Neural cell (in vitro differentiated cells): ENCODE results near the gene PHLDA2. TPM values are rescaled to one million over a fixed set of nuclear protein-coding genes. Genes with fewer than 3 reads are reported as not detected.

Experiments used
- H2AFZ ChIP-seq: fragments of 200-600, 300-800 bp; sonication (generic), shearing (Covaris generic); 2 replicates; pipeline ENCODE4 v1.6.0; 2014; ENCODE audit warnings: low read depth, mild to moderate bottlenecking, antibody characterized with exemption, low read length, moderate library complexity
- H3F3A ChIP-seq: fragments of 200-600 bp; shearing (Covaris generic); 2 replicates; pipeline ENCODE4 v1.6.1; 2016; ENCODE audit warnings: mild to moderate bottlenecking, moderate library complexity, mixed read lengths, antibody characterized with exemption, low read length; ENCODE audit not compliant: insufficient read depth, poor library complexity, severe bottlenecking
- H3K27ac ChIP-seq: fragments of 200-600, 300-800 bp; sonication (generic), shearing (Covaris generic); 2 replicates; pipeline ENCODE4 v1.5.1; 2014; ENCODE audit warnings: mild to moderate bottlenecking, low read length, moderate library complexity
- H3K27me3 ChIP-seq: fragments of 300-800, 200-600 bp; sonication (generic), shearing (Covaris generic); 2 replicates; pipeline ENCODE4 v1.6.0; 2014; ENCODE audit warnings: mild to moderate bottlenecking, low read depth, low read length, moderate library complexity; ENCODE audit not compliant: insufficient read depth
- H3K36me3 ChIP-seq: fragments of 300-800, 200-600 bp; sonication (generic), shearing (Covaris generic); 2 replicates; pipeline ENCODE4 v1.5.1; 2014; ENCODE audit warnings: mild to moderate bottlenecking, antibody characterized with exemption, low read length, moderate library complexity; ENCODE audit not compliant: insufficient read depth
- H3K4me2 ChIP-seq: fragments of 300-800, 200-600 bp; sonication (generic), shearing (Covaris generic); 2 replicates; pipeline ENCODE4 v1.6.0; 2014; ENCODE audit warnings: mild to moderate bottlenecking, low read length
- H3K4me3 ChIP-seq: fragments of 300-800, 200-600 bp; sonication (generic), shearing (Covaris generic); 2 replicates; pipeline ENCODE4 v1.5.1; 2014; ENCODE audit warnings: mild to moderate bottlenecking, low read length, moderate library complexity
- H3K79me2 ChIP-seq: fragments of 200-600 bp; shearing (Covaris generic); replicated peaks from 2 replicates; pipeline ENCODE4 v1.6.0; 2014; ENCODE audit warnings: mild to moderate bottlenecking, low read length, moderate library complexity; ENCODE audit not compliant: insufficient read depth
- H3K9ac ChIP-seq: fragments of 300-800, 200-600 bp; sonication (generic), shearing (Covaris generic); 2 replicates; pipeline ENCODE4 v1.6.1; 2016; ENCODE audit warnings: mild to moderate bottlenecking, low read length, mixed read lengths
- H3K9me2 ChIP-seq: fragments of 200-600 bp; shearing (Covaris generic); 2 replicates; pipeline ENCODE4 v1.6.1; 2016; ENCODE audit warnings: mild to moderate bottlenecking, low read length, mixed read lengths; ENCODE audit not compliant: insufficient read depth
- H3K9me3 ChIP-seq: fragments of 200-600, 300-800 bp; sonication (generic), shearing (Covaris generic); 2 replicates; pipeline ENCODE4 v1.6.1; 2016; ENCODE audit warnings: mild to moderate bottlenecking, mixed run types, low read length, moderate library complexity, mixed read lengths
- H4K20me1 ChIP-seq: fragments of 200-600 bp; shearing (Covaris generic); 2 replicates; pipeline ENCODE4 v1.6.1; 2016; ENCODE audit warnings: mild to moderate bottlenecking, mixed run types; ENCODE audit not compliant: insufficient read depth
- EP300 ChIP-seq: fragments of 450-650 bp; conservative IDR thresholded peaks from 2 replicates; pipeline ENCODE4 v1.6.1; 2014; ENCODE audit warnings: antibody characterized with exemption, mild to moderate bottlenecking, moderate library complexity; ENCODE audit not compliant: poor library complexity, severe bottlenecking
- EZH2 ChIP-seq: fragments of 200-600, 300-800 bp; shearing (Covaris generic), sonication (generic); IDR thresholded peaks from 2 replicates; pipeline ENCODE4 v1.6.1; 2014; ENCODE audit warnings: antibody characterized with exemption, low read length, borderline replicate concordance, mild to moderate bottlenecking; ENCODE audit not compliant: insufficient read depth, poor library complexity, severe bottlenecking
- MXI1 ChIP-seq: fragments of 450-650 bp; conservative IDR thresholded peaks from 2 replicates; pipeline ENCODE4 v1.6.1; 2014; ENCODE audit warnings: antibody characterized with exemption, mild to moderate bottlenecking; ENCODE audit not compliant: poor library complexity, severe bottlenecking
- POLR2AphosphoS5 ChIP-seq: IDR thresholded peaks from 2 replicates; pipeline ENCODE4 v1.6.1; 2012
- RAD21 ChIP-seq: fragments of 450-650 bp; conservative IDR thresholded peaks from 2 replicates; pipeline ENCODE4 v1.6.1; 2014; ENCODE audit warnings: antibody characterized with exemption, mild to moderate bottlenecking, moderate library complexity
- SMC3 ChIP-seq: fragments of 450-650 bp; conservative IDR thresholded peaks from 2 replicates; pipeline ENCODE4 v1.6.1; 2014; ENCODE audit warnings: antibody characterized with exemption, mild to moderate bottlenecking, moderate library complexity; ENCODE audit not compliant: poor library complexity
- TAF1 ChIP-seq: IDR thresholded peaks from 2 replicates; pipeline ENCODE4 v1.6.1; 2012; ENCODE audit warnings: low read depth
- polyA plus RNA-seq: library from polyadenylated mRNA; depleted of rRNA; stranded (reverse); fragments of >200 nt; gene quantifications from 2 replicates; pipeline ENCODE4 v1.2.3, GENCODE V29; 2014
- TF ChIP-seq, protein P1 (sequence below): IDR thresholded peaks from 2 replicates; pipeline ENCODE4 v1.6.1; 2012; ENCODE audit warnings: borderline replicate concordance
- TF ChIP-seq, protein P2 (sequence below): fragments of 450-650 bp; IDR thresholded peaks from 2 replicates; pipeline ENCODE4 v1.5.1; 2014; ENCODE audit warnings: antibody characterized with exemption, mild to moderate bottlenecking, moderate library complexity; ENCODE audit not compliant: poor library complexity, severe bottlenecking

Gene PHLDA2
- polyA plus RNA-seq, 1 donor from 2014 or later: not detected

DNA sequence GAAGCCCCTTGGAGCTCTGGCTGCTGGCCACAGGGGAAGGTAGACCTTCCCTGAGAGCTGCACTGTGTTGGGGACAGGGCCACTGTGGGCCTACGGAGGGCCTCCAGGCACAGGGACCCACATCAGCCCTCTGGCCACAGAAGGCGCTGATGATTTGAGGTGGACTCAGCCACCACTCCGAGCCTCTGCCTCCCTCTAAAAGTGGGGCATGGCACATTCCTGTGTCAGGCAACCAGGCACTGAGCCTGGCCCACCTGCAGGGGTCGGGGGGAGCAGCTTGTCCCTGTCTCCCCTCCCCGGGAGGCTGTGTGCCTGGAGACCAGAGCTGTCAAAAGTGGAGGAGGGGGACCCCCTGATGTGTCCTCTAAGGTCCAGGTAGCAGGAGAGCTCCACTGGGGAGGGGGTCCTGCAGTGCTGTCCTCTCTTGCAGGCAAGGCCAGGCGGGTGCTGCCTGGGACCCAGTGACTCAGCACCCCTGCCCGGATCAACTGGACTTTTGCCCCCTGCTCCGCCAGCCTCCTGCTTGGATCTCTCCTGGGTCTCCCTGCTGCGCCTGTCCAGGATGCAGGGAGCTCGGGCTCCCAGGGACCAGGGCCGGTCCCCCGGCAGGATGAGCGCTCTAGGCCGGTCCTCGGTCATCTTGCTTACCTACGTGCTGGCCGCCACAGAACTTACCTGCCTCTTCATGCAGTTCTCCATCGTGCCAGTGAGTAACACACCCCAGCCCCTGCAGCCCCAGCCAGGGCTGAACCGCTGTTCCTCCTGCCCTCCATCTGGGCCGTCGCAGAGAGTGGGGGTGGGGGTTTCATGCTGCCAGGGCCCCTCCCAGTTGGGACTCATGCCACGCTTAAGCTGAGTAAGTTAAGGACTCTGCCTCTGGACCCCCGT lies 26.2 kb downstream of the PHLDA2 start:
- no peak overlapping the region for H3K27ac ChIP-seq
- TF ChIP-seq TAF1 (no peak), EZH2 (no peak), RAD21 (no peak)
- TF ChIP-seq, protein P1, sequence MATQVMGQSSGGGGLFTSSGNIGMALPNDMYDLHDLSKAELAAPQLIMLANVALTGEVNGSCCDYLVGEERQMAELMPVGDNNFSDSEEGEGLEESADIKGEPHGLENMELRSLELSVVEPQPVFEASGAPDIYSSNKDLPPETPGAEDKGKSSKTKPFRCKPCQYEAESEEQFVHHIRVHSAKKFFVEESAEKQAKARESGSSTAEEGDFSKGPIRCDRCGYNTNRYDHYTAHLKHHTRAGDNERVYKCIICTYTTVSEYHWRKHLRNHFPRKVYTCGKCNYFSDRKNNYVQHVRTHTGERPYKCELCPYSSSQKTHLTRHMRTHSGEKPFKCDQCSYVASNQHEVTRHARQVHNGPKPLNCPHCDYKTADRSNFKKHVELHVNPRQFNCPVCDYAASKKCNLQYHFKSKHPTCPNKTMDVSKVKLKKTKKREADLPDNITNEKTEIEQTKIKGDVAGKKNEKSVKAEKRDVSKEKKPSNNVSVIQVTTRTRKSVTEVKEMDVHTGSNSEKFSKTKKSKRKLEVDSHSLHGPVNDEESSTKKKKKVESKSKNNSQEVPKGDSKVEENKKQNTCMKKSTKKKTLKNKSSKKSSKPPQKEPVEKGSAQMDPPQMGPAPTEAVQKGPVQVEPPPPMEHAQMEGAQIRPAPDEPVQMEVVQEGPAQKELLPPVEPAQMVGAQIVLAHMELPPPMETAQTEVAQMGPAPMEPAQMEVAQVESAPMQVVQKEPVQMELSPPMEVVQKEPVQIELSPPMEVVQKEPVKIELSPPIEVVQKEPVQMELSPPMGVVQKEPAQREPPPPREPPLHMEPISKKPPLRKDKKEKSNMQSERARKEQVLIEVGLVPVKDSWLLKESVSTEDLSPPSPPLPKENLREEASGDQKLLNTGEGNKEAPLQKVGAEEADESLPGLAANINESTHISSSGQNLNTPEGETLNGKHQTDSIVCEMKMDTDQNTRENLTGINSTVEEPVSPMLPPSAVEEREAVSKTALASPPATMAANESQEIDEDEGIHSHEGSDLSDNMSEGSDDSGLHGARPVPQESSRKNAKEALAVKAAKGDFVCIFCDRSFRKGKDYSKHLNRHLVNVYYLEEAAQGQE: no peak
- H3K4me2 ChIP-seq: no peak overlapping the region
- no peaks in the 10 kb centered on the region for H4K20me1 ChIP-seq
- no peaks in the 10 kb centered on the region for H3K9me3 ChIP-seq
- H3K9ac ChIP-seq: no peak overlapping the region
- H3F3A ChIP-seq: no peaks in the 10 kb centered on the region
- H3K36me3 ChIP-seq: no peaks in the 10 kb centered on the region
- peaks cover 16% of the 10 kb centered on the region for H3K27me3 ChIP-seq
- no peaks in the 10 kb centered on the region for H3K79me2 ChIP-seq
- no peaks in the 10 kb centered on the region for H3K9me2 ChIP-seq
- H3K4me3 ChIP-seq: peak overlapping the region; percentile 64
- no peak overlapping the region for H2AFZ ChIP-seq

DNA sequence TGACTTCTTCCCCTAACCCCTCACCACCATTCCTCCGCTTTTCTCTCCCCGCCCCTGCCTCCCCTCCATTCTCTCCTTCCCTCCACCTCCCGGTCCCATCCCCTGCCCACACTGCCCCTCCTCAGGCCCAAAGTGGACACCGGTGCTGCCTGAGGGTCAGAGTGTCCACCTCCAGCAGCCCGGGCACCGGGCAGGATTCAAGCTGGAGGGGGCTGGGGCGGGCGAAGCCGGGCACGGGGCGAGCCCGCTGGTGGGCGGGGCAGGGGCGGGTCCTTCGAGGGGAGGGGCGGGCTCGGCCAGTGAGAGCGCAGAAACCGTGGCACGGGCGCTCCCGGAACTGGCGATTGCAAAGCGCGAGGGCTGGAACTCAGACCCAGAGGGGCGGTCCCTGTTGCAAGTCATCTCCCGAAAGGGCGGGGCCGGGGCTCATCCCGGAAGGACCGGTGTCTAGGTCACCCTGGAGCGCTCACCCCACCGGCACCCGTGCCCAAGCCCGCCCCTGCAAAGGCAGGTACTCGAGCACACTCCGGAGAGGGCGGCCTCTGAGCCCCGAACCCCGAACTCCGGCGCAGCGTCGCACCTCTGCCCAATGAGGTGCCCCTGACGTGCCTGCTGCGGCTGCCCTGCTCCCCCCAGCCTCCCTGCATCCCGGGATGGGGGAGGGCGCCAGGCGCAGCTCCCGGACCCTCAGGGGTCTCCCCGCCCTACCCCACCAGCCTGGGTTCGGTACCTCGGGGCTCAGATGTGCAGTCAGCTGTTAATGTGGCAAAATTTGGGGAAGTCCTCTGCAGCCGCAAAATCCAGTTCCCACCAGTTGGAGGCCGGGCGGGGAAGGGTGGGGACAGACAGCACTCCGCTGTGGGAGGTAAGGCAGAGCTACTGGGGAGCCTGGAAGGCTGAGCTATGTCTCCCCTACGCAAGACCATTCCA lies 27.1 kb downstream of the PHLDA2 start:
- H3K9ac ChIP-seq: no peak overlapping the region
- no peaks in the 10 kb centered on the region for H3F3A ChIP-seq
- TF ChIP-seq POLR2AphosphoS5 (no peak), EZH2 (no peak), EP300 (no peak), MXI1 (no peak), SMC3 (no peak), TAF1 (no peak), RAD21 (no peak)
- TF ChIP-seq, protein P1: no peak
- TF ChIP-seq, protein P2, sequence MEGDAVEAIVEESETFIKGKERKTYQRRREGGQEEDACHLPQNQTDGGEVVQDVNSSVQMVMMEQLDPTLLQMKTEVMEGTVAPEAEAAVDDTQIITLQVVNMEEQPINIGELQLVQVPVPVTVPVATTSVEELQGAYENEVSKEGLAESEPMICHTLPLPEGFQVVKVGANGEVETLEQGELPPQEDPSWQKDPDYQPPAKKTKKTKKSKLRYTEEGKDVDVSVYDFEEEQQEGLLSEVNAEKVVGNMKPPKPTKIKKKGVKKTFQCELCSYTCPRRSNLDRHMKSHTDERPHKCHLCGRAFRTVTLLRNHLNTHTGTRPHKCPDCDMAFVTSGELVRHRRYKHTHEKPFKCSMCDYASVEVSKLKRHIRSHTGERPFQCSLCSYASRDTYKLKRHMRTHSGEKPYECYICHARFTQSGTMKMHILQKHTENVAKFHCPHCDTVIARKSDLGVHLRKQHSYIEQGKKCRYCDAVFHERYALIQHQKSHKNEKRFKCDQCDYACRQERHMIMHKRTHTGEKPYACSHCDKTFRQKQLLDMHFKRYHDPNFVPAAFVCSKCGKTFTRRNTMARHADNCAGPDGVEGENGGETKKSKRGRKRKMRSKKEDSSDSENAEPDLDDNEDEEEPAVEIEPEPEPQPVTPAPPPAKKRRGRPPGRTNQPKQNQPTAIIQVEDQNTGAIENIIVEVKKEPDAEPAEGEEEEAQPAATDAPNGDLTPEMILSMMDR: no peak
- no peaks in the 10 kb centered on the region for H3K9me3 ChIP-seq
- H3K27ac ChIP-seq: no peak overlapping the region
- no peak overlapping the region for H3K4me2 ChIP-seq
- H4K20me1 ChIP-seq: no peaks in the 10 kb centered on the region
- no peak overlapping the region for H2AFZ ChIP-seq
- no peaks in the 10 kb centered on the region for H3K36me3 ChIP-seq
- peaks cover 16% of the 10 kb centered on the region for H3K27me3 ChIP-seq
- peak overlapping the region; percentile 64 for H3K4me3 ChIP-seq
- H3K79me2 ChIP-seq: no peaks in the 10 kb centered on the region
- H3K9me2 ChIP-seq: no peaks in the 10 kb centered on the region
